Measurements from ENCODE around the gene EMILIN3. TPM values are rescaled to one million over a fixed set of nuclear protein-coding genes. Genes with fewer than 3 reads are reported as not detected.

EMILIN3 gene
- total RNA-seq, 4 donors from 2014 or later, result 0.20 to 0.33 (median 0.20) TPM; not detected in 1

DNA sequence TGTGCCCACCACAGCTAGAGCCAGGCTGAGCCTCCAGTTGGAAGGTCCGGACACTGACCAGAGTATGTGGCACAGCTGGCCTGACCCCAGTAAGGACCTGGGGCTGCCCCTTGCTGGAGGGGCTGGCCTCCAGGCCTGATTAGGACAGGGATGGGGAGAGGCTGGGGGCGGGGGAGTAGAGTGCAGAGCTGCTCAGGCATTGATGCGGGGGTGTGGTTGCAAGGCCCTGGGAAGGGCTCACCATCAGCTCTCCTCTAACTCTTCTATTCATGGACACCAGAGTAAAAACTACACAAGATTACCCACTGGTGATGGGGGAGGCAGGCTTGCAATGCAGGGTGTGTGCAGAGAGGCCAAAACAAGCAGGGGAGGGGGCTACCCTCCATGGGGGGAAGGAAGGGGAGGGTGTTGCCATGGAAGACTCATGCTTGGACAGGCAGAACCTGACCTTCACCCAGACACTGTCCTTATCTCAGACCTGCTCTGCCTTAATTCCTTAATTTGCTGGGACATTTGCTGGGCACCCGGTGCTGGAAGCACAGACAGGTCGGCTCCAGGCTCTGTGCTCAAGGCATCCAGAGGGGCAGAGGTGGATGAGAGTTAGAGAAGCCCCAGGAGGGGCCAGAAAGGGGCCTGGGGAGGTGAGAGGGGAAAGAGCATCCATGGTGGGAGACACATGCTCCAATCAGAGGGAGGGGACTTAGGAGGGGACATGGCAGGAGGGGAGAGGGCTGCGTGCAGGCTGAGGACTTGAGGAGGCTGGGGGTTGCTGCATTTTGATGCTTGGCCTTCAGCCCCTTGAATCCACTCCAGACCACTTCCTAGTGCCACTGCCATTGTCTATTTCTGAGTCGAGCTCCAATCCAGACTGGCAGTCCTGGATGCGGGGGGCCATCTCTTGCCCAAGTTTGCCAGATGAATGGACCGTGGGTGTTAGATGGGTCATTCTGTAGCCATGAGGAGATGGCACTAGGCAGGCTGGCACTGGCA, 7.6 kb upstream of the EMILIN3 start:
- no peaks in the 10 kb centered on the region for H3K27me3 ChIP-seq
- no peak overlapping the region for H3K27ac ChIP-seq
- TF ChIP-seq POLR2A (IDR thresholded peaks at IDR 0.05), result no peak
- TF ChIP-seq, protein P1, sequence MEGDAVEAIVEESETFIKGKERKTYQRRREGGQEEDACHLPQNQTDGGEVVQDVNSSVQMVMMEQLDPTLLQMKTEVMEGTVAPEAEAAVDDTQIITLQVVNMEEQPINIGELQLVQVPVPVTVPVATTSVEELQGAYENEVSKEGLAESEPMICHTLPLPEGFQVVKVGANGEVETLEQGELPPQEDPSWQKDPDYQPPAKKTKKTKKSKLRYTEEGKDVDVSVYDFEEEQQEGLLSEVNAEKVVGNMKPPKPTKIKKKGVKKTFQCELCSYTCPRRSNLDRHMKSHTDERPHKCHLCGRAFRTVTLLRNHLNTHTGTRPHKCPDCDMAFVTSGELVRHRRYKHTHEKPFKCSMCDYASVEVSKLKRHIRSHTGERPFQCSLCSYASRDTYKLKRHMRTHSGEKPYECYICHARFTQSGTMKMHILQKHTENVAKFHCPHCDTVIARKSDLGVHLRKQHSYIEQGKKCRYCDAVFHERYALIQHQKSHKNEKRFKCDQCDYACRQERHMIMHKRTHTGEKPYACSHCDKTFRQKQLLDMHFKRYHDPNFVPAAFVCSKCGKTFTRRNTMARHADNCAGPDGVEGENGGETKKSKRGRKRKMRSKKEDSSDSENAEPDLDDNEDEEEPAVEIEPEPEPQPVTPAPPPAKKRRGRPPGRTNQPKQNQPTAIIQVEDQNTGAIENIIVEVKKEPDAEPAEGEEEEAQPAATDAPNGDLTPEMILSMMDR (IDR thresholded peaks at IDR 0.05 in 4 of 5, conservative IDR thresholded peaks at IDR 0.05 in 1 of 5), result no peak
- no peaks in the 10 kb centered on the region for H3K36me3 ChIP-seq
- no peak for ATAC-seq
- H3K4me3 ChIP-seq, result no peak overlapping the region
- no peaks in the 10 kb centered on the region for H3K9me3 ChIP-seq
- H3K4me1 ChIP-seq, result no peaks in the 10 kb centered on the region
- intact Hi-C loops (cut with DNase I; ENCODE audit: low total_unique reads), result no loop called here
- DNase-seq, result no peak
- in situ Hi-C loops (cut with MboI; ENCODE audit: low sequenced_read_pairs in 4 of 4), result no loop called here

- Histone ChIP-seq H3K4me1 (no peaks in the 10 kb centered on the region), H3K4me3 (no peak overlapping the region), H3K27ac (no peak overlapping the region), H3K36me3 (no peaks in the 10 kb centered on the region), H3K9me3 (no peaks in the 10 kb centered on the region), H3K27me3 (no peaks in the 10 kb centered on the region)
- no peak for TF ChIP-seq POLR2A (IDR thresholded peaks at IDR 0.05)
- TF ChIP-seq, protein P1 (IDR thresholded peaks at IDR 0.05 in 4 of 5, conservative IDR thresholded peaks at IDR 0.05 in 1 of 5), result no peak
- no peak for DNase-seq
- intact Hi-C loops (cut with DNase I; ENCODE audit: low total_unique reads), result no loop called here
- in situ Hi-C loops (cut with MboI; ENCODE audit: low sequenced_read_pairs in 4 of 4), result no loop called here
- no peak for ATAC-seq
Observed at GRCh38 chr20:41373251-41373783, 6.7 kb upstream of the EMILIN3 start.

GRCh38 chr20:41371371-41371770, 4.8 kb upstream of the EMILIN3 start:
- TF ChIP-seq, protein P1 (IDR thresholded peaks at IDR 0.05 in 4 of 5, conservative IDR thresholded peaks at IDR 0.05 in 1 of 5), result no peak
- TF ChIP-seq POLR2A (IDR thresholded peaks at IDR 0.05), result no peak
- Histone ChIP-seq H3K36me3 (no peaks in the 10 kb centered on the region), H3K9me3 (no peaks in the 10 kb centered on the region), H3K27me3 (peaks cover 9 to 12% (median 12%) of the 10 kb centered on the region in 3 donors), H3K27ac (no peak overlapping the region), H3K4me3 (no peak overlapping the region), H3K4me1 (no peaks in the 10 kb centered on the region)
- in situ Hi-C loops (cut with MboI; ENCODE audit: low sequenced_read_pairs in 4 of 4), result no loop called here
- ATAC-seq (no peak), DNase-seq (no peak)
- intact Hi-C loops (cut with DNase I; ENCODE audit: low total_unique reads), result no loop called here

GRCh38 chr20:41370176-41370575, 3.6 kb upstream of the EMILIN3 start:
- H3K9me3 ChIP-seq, result no peaks in the 10 kb centered on the region
- TF ChIP-seq, protein P1 (IDR thresholded peaks at IDR 0.05 in 4 of 5, conservative IDR thresholded peaks at IDR 0.05 in 1 of 5), result no peak
- no peak for TF ChIP-seq POLR2A (IDR thresholded peaks at IDR 0.05)
- peaks cover 17 to 23% (median 21%) of the 10 kb centered on the region in 3 donors for H3K27me3 ChIP-seq

More at GRCh38 chr20:41370176-41370575, 3.6 kb upstream of the EMILIN3 start:
- H3K27ac ChIP-seq, result no peak overlapping the region
- no peak overlapping the region for H3K4me3 ChIP-seq
- no peaks in the 10 kb centered on the region for H3K36me3 ChIP-seq
- in situ Hi-C loops (cut with MboI; ENCODE audit: low sequenced_read_pairs in 4 of 4), result no loop called here
- no peak for DNase-seq
- ATAC-seq, result no peak
- peaks cover 0 to 4% of the 10 kb centered on the region in 2 donors for H3K4me1 ChIP-seq
- intact Hi-C loops (cut with DNase I; ENCODE audit: low total_unique reads), result no loop called here
